GM18498 (cell line): Measurements from ENCODE around the gene NEU4.
A peak's percentile ranks its signal among the peaks of the same experiment; 100 is the strongest.
"Not testable (repeated sequence)": the region's sequence is repeated elsewhere in the genome, so short reads cannot be mapped to it uniquely, and the experiment has no call there.

Experiments
- ATAC-seq: cut with Tn5 transposase; IDR thresholded peaks from one replicate; pipeline ENCODE4 v1.9.1; 2021; ENCODE audit warnings: mild to moderate bottlenecking, moderate library complexity; ENCODE audit not compliant: unreplicated experiment

NEU4 gene

GRCh38 chr2:241798631-241799521 is 10.1 kb upstream of the NEU4 start:
- ATAC-seq: no peak

- ATAC-seq: no peak
Measured at GRCh38 chr2:241799522-241800197, 9.3 kb upstream of the NEU4 start.

GRCh38 chr2:241800198-241800903 is 8.6 kb upstream of the NEU4 start:
- ATAC-seq: not testable (repeated sequence)

GRCh38 chr2:241801611-241802420 is 7.2 kb upstream of the NEU4 start:
- no peak for ATAC-seq

- no peak for ATAC-seq
Measured at GRCh38 chr2:241802421-241803318, 6.3 kb upstream of the NEU4 start.

- ATAC-seq: peak; percentile 63
Measured at GRCh38 chr2:241803387-241804325, 5.3 kb upstream of the NEU4 start.

GRCh38 chr2:241804326-241805229 is 4.4 kb upstream of the NEU4 start:
- no peak for ATAC-seq

GRCh38 chr2:241806217-241806616 is 2.8 kb upstream of the NEU4 start:
- ATAC-seq: not testable (repeated sequence)

GRCh38 chr2:241808051-241808720 is 807 bp upstream of the NEU4 start:
- ATAC-seq: no peak

GRCh38 chr2:241809383-241810306 is 652 bp downstream of the NEU4 start:
- ATAC-seq: no peak

GRCh38 chr2:241810307-241811200 is 1.6 kb downstream of the NEU4 start:
- ATAC-seq: no peak

- ATAC-seq: no peak
Measured at GRCh38 chr2:241811201-241811951, 2.4 kb downstream of the NEU4 start.

- no peak for ATAC-seq
Measured at GRCh38 chr2:241811952-241812729, 3.1 kb downstream of the NEU4 start.
